GM10847 (cell line): ENCODE measurements around the gene RELT.
A peak's percentile ranks its signal among the peaks of the same experiment; 100 is the strongest.

ENCODE experiments used
- POLR2A ChIP-seq: IDR thresholded peaks from 2 replicates; pipeline ENCODE4 v1.6.1; 2011; ENCODE audit not compliant: insufficient read length; ENCODE audit errors: extremely low read depth

Gene RELT, protein sequence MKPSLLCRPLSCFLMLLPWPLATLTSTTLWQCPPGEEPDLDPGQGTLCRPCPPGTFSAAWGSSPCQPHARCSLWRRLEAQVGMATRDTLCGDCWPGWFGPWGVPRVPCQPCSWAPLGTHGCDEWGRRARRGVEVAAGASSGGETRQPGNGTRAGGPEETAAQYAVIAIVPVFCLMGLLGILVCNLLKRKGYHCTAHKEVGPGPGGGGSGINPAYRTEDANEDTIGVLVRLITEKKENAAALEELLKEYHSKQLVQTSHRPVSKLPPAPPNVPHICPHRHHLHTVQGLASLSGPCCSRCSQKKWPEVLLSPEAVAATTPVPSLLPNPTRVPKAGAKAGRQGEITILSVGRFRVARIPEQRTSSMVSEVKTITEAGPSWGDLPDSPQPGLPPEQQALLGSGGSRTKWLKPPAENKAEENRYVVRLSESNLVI

DNA sequence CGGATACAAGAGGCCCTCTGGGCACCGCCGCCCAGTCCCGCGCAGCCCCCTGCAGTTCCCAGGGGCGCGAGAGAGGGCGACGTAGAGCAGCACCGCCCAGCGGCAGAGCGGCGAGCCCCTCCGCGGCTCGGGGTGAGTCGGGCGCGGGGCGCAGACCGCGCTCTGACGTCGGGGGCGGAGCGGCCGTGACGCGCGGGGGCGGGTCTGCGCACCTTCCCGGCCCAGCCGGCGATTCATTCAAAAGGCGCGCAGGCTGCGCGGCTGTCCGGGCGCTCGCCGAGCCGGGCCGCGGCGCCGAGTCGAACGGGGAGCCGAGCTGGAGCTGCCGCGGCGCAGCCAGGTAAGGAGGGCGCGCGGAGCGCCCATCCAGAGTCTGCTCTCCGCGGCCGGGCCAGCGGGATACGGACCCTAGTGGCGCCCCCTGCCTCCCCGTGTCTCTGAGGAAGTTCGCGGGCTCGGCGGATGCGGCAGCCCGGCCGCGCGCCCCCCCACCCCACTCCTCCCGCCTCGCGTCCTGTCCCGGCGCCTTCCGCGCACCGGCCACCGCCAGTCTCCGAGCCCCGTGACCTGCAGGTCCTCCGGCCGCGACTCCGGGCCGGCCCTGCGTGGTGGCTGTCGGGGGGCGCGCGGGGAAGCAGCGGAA is at the start of gene RELT:
TSS of gene RELT (plus strand) at position 240 of the 643 bp plus-strand sequence. CDS start 12,738 bp downstream, outside the sequence.
- TF ChIP-seq POLR2A = peak; percentile 98

DNA sequence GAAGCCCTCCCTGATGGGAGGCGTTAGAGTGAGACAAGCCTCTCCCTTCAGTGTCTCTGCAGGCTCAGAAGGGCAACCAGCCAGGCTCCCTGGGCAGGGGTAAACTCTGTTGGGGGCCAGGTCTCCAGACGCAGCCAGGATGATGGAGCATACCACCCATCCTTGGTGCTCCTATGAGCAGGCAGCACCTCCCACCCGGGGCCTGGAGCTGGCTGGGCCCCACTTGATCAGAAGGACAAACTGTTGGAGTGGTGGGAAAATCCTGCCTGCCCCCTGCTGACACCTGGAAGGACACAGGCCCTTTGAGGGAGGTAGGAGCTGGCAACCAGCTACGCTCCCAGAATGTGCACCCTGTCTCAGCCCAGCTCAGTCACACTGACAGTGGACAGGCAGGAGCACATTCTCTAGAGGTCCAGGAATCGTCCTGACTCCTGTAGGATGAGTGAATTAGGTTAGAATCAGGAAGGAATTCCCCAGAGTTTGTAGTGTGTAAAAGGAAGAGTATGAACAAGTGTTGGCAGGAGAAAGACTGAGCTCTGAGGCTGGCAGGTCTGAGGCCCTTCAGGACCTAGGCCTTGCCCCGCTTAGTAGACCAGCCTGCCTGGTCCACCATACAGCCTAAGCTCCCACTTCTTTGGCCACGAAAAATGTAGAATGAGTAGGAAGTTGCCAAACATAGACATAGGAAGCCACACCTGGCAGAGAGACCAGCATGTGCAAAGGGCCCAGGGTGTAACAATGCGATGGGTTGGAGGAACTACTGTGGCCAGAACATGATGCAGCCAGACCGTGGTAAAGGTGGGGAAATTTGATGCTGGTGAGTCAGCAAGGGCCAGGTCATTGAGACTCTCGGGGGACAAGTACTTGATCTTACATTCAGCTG is 49.0 kb upstream of the RELT start:
- no peak for TF ChIP-seq POLR2A

DNA sequence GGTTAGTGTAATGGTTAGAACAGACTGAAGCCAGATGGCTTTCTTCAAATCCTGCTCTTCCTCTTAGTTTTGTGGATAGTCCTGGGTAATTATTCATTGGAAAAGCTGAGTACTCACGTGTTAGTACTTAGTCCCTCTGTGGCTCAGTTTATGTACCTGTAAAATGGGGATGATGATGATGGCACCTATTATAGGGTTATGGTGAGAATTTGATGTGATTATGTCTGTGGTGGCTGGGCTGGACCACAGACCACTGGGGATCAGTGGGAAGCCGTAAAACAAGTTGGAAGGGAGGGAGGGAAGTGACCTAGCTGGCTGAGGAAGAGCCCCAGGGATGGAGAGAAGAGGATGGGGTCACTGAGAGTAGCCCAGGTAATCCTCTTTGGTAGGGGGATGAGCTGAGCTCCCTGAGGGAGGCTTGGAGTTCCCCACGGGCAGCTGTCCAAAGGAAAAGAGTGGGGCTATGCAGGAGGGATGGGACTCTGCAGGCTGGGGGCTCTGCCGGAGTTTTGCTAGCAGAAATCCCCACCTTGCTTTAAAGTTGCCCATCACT is 48.3 kb upstream of the RELT start:
- no peak for TF ChIP-seq POLR2A

DNA sequence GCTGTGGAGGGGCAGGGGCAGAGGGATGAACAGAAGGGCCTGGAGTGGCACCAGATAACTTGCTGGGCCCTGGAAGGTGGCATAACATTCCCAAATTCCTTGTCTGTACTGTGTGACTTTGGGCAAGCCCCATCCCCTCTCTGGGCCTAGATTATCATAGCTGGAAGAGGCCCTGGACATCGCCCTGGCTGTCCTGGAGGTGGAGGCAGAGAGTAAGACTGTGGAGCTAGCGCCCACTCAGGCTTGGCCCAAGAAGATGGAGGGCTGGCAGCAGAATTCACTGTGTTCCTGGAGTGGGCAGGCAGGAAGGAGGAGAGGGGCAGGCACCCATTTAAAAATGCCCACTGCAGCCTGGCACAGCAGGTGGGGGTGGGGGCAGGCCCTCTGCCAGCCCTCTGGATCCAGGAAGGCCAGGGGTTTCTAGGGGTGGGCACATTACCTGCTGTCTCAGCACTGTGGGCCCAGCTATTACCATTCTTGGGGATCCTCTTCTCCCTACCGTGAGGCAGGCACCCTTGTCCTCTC is 45.6 kb upstream of the RELT start:
- TF ChIP-seq POLR2A = no peak

DNA sequence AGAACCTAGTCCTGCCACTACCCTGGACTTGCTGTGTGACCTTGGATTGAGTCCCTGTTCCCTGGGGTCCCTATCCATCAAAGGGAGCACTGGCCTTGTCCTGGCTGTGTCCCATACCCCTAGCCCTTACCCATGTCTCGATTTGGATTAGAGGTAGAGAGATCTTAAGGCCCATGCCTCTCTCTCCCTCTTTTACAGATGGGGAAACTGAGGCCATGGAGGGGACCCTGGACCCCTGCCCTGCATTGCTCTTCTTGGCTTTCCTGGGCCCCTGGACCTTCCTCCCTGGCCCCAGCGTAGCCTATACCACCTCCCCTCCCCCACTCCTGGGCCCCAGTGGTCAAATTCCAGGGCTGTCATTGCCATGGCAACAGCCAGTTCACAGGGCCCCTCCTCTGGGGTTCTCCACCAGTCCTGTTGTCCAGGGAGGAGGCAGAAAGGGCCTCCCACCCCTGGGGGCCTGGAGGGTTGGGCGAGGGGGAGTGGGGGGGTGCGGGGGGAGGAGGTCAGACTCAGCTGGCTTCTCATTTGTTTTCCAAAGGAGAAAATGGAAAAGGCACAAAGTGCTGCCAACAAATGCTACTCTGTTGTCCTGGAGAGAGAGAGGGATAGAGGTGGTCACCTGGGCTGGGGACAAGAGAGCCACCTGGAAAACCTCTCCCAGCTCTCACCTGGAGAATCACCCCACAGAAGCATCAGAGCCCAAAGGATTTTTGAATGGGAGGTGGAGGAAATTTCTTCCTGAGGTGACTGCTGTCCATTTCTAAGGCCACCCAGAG is 44.9 kb upstream of the RELT start:
- no peak for TF ChIP-seq POLR2A

DNA sequence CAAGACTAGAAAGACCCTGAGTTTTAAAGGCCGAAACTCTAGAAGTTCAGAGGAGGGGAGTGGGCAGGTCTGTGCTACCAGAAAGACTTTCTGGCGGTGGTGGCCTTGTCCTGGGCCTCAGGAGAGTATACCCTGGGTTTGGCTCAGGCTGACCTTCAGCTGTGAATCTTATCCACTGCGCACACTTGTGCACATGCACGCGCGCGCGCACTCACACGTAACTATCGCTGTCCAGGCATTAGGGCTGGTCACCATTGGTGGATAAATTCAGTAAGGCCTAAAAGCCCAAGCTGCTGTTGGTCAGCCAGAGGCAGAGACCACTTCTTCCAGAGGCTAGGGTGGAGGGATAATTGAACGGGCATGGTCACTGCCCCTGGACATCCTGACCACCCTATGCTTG is 43.0 kb upstream of the RELT start:
- TF ChIP-seq POLR2A = no peak

DNA sequence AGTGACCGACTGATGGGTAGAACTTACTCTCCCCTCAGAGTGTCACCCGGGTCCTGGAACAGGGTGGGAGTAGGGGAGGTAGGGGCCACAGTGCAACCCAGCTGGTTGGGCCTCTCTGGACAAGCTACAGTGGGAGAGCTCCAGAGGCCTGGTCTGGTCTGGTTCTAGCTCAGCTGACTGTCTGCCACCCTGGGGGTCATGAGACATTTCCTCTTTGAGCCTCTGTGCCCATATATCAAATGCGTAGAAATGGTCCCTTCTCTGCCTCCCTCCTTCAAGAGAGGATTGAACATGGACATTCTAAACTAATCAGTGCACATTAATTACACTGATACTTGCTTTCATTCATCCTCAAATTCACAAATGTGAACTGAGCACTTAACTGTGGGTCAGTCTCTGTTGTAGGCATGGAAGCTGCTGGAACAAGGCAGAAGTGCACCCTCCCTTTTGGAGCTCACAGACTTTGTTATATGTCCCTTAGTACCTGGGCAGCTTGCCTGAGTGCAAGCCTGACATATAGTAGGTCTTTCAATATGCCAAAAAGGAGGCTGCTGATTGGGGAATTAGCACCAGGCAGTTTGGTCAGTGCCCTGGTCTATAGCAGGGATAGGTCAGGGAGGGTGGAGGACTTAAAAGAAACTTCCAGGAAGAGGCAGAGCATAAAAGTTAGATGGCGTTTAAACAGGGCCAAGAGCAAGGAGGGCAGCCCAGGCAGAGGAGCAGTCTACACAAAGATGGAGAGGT is 42.4 kb upstream of the RELT start:
- TF ChIP-seq POLR2A = no peak

DNA sequence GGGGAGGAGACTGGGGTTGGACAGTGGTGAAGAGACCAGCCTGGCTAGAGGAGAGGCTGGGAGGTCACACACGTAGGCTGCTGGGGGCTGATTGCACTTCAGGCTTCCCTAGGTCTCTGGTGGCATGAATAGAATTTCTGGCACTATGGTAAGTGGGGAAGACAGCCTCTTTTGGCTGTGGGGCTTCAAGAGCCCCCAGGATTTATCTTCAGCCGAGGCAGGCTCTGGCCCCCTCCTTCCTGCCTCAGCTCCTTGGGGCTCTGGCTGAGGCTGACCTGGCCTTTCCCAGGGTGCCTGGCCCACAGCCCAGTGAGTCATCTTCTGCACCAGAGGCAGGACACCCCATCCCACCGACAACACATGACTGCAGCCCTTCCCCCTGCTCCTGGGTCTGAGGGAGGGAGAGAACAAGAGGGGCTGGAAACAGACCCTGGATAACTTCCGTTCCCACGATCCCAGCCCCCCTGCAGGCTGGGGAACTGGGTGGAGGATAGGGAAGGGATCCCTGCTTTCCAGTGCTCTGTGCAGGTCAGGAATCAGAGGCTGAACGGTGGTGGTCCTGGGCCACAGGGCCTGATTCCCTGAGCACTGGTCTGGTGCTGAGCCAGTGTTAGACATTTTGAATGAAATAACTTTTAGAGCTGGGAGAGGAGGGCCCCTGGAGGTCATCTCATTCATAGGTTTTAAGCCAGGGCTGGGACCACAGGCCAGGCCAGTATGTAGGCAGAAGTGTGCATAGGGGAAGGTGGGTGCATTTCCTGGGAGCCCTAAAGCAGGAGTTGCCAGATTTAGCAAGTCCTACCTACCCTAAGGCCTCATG is 41.6 kb upstream of the RELT start:
- TF ChIP-seq POLR2A = no peak

DNA sequence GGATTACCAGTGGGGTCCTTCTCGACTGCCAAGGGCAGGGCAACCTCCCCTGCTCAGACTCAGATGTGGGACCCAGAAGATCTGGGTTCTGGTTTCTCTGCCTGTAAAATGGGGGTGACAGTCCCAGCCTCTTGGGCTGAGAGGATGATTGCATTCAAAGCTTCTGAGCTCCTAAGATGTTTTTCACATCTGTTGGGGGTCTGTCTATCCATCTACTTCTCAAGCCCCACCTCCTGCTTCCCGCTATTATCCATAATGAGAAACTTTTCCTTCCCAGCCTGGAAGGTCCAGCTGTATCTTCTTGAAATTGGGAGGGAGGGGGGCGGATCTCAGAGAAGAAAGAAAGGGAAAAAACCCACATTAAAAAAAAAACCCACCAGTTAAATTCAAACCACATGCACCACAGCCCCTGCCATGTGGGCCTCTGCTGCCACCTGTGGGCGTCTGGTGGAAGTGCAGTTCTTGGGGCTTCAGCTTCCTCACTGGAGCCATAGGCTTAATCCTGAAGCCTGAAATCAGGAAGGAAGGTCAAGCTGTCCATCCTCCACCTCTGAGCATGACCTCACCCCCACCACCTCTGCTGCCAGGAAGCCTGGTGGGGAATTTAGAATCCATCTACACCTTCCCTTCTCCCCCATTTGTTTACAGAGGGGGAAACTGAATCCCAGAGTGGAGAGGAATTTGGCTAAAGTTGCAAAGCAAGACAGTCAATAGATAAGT is 40.8 kb upstream of the RELT start:
- TF ChIP-seq POLR2A = no peak

DNA sequence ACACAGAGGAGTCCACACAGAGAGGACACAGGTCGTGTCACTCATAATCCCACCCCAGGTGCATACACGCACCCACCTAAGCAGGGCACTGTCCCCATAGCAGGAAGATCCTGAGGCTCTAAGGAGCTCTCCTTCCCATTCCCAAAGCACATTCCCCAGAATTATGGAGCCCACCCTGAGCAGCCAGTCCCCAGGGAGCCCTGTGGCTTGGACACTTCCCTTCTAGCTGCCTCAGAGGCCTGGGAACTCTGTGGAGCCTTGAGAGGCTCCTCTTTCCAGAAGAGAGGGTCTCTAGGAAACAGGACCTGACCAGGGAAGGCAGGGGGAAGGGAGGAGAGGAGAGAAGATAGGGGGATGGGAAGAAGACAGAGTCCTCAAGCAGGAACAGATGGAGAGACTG is 38.4 kb upstream of the RELT start:
- no peak for TF ChIP-seq POLR2A

DNA sequence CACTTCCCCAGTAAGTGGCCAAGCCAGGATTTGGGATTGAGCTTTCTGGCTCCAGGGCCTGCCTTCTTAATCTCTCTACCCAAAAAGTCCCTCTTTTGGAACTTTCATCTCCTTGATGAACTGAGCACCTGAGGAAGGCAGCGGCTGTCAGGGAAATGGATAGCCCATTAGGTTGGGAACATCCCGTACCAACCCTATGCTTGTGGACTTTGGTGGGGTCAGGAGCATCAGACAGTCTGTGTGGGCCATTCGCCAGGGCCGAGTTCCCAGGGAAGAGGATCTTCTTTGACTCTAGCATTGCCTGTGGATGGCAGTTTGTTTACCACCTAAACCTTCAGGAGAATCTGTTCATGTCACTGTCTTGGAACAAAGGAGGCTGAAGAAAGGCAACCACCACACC is 37.9 kb upstream of the RELT start:
- no peak for TF ChIP-seq POLR2A

DNA sequence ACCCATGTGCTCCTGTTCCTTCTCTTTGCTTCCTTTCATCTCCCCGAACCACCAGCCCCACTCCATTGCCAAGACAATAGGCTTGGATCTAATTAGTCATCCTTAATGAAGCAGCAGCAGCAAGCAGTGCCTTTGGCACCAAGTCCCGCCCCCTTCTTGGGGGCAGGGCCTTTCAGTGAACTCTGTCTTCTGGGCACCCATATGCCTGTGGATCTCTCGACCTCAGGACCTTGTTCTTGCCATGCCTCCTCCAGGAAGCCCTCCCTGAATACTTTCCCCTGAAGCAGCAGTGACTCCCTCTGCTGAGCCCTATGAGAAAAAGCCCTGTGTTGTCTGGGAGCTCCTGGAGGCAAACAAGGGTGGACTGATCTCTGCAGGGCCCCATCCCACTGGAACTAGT is 36.0 kb upstream of the RELT start:
- no peak for TF ChIP-seq POLR2A

DNA sequence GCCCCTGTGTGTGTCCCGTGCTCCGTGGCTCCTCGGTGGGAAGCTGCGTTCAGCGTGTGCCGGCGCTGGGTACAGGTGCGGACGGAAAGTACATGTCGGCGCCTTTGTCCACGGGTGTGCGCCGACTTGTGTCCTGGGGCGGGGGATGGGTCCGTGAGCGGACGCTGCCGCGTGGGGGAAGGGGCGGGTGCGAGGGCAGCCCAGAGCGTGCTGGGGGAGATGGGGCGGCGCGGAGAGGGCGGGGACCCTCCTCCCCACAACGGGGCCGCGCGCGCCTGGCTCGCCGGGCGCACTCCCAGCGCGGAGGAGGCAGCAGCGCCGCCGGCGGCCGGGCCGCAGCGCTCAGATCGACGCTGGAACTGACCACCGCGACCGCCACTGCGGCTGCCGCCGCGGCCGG is 33.6 kb upstream of the RELT start:
- no peak for TF ChIP-seq POLR2A
